Caco-2 (cell line): ENCODE data around the gene HES4. TPM values are rescaled to one million over a fixed set of nuclear protein-coding genes. Genes with fewer than 3 reads are reported as not detected.

Experiments
- BruUV-seq: library from RNA; stranded (reverse); fragments of 400-500 nt; replicated peaks from 2 replicates; lab custom pipeline; 2021; lab: Mats Ljungman, UMichigan
- CTCF ChIA-PET: fragments of 300-600 bp; sonication (Branson Sonifier 250); formaldehyde crosslinking; loops from one replicate; lab custom pipeline; 2022; ENCODE audit warnings: antibody characterized with exemption; lab: Charles Lee
- POLR2A ChIA-PET: fragments of 300-600 bp; sonication (Branson Sonifier 250); formaldehyde crosslinking; loops from one replicate; lab custom pipeline; 2022; ENCODE audit warnings: antibody characterized with exemption; lab: Charles Lee
- DNase-seq, 2 experiments: peaks; one replicate each; pipeline versions ENCODE4 v3.0.0 to v3.0.0-alpha.2; 2020 to 2022
- H3K27me3 ChIP-seq: replicated peaks from 2 replicates; pipeline ENCODE4 v1.6.0; 2011; ENCODE audit warnings: low read length; ENCODE audit not compliant: control insufficient read depth, insufficient read depth
- H3K36me3 ChIP-seq: 2 replicates; pipeline ENCODE4 v1.5.1; 2011; ENCODE audit warnings: low read length; ENCODE audit not compliant: control insufficient read depth, insufficient read depth
- H3K4me1 ChIP-seq: fragments of 250-450 bp; sonication (Bioruptor Pico); 2 replicates; pipeline ENCODE4 v1.5.1; 2020; ENCODE audit warnings: mild to moderate bottlenecking
- H3K4me3 ChIP-seq: 2 replicates; pipeline ENCODE4 v1.5.1; 2011; ENCODE audit warnings: low read depth, mild to moderate bottlenecking, control low read depth, low read length
- H3K9me3 ChIP-seq: fragments of 250-450 bp; sonication (Bioruptor Pico); 2 replicates; pipeline ENCODE4 v1.5.1; 2020; ENCODE audit warnings: mild to moderate bottlenecking, moderate library complexity
- H3K27ac Mint-ChIP-seq: one replicate; pipeline ENCODE4 v1.8.0; 2022; ENCODE audit warnings: mixed read lengths; ENCODE audit not compliant: unreplicated experiment
- H3K27me3 Mint-ChIP-seq: one replicate; pipeline ENCODE4 v1.8.0; 2022; ENCODE audit warnings: mixed read lengths; ENCODE audit not compliant: insufficient read depth, unreplicated experiment
- H3K36me3 Mint-ChIP-seq: one replicate; pipeline ENCODE4 v1.8.0; 2022; ENCODE audit warnings: mild to moderate bottlenecking, mixed read lengths; ENCODE audit not compliant: insufficient read depth, unreplicated experiment
- H3K4me1 Mint-ChIP-seq: one replicate; pipeline ENCODE4 v1.8.0; 2022; ENCODE audit warnings: low read depth, mixed read lengths; ENCODE audit not compliant: unreplicated experiment
- H3K4me3 Mint-ChIP-seq: one replicate; pipeline ENCODE4 v1.8.0; 2022; ENCODE audit warnings: mild to moderate bottlenecking, moderate library complexity, mixed read lengths; ENCODE audit not compliant: unreplicated experiment
- H3K9me3 Mint-ChIP-seq: one replicate; pipeline ENCODE4 v1.8.0; 2022; ENCODE audit warnings: mixed read lengths; ENCODE audit not compliant: unreplicated experiment
- CTCF ChIP-seq, 2 experiments: fragments of 200-600 bp in 1 of 2; IDR thresholded peaks; 1 replicate in 1 of 2; 2 replicates in 1 of 2; pipeline versions ENCODE4 v1.5.1 to v1.8.0; 2011 to 2022; ENCODE audit warnings: antibody characterized with exemption in 1 of 2, control low read depth in 1 of 2, inconsistent platforms in 1 of 2, low read depth in 1 of 2, low read length in 1 of 2, mild to moderate bottlenecking in 1 of 2, moderate library complexity in 1 of 2; ENCODE audit not compliant: insufficient read depth in 1 of 2, severe bottlenecking in 1 of 2, unreplicated experiment in 1 of 2
- intact Hi-C: fragments of 100-400 bp; cut with micrococcal nuclease; formaldehyde crosslinking; loops from one replicate; pipeline ENCODE4 v1.10.0; 2022; ENCODE audit not compliant: unreplicated experiment
- total RNA-seq: library from RNA; stranded (reverse); gene quantifications from 2 replicates; pipeline ENCODE4 v1.2.3, GENCODE V29; 2022

Gene HES4
- total RNA-seq, 1 experiment from 2014 or later = 53.8 TPM

- H3K27ac Mint-ChIP-seq = peak overlapping the region; percentile 99
- ChIA-PET POLR2A (interaction anchor here (0.5 to 1.3 kb wide), 5 partner anchors 13 to 30 kb away, joined by 3 to 7 read pairs (median 3); partner anchors contain the start of gene AGRN), CTCF (interaction anchor here (0.7 to 1.8 kb wide), 6 partner anchors 13 to 58 kb away, joined by 3 to 10 read pairs (median 4); partner anchors contain the start of gene AGRN)
- TSS peak; percentile 22 for BruUV-seq
- no peak for TF ChIP-seq CTCF (IDR thresholded peaks at IDR 0.05; ENCODE audit: insufficient read depth in 1 of 2, low read depth in 1 of 2, low read length in 1 of 2, severe bottlenecking in 1 of 2, unreplicated experiment in 1 of 2)
- H3K4me1 Mint-ChIP-seq = peaks cover 21% of the 10 kb centered on the region
- Histone ChIP-seq H3K4me1 (peaks cover 47% of the 10 kb centered on the region), H3K4me3 (peak overlapping the region; percentile 26), H3K9me3 (no peaks in the 10 kb centered on the region), H3K27me3 (no peaks in the 10 kb centered on the region), H3K36me3 (no peaks in the 10 kb centered on the region)
- peaks cover 46% of the 10 kb centered on the region for H3K36me3 Mint-ChIP-seq
- peak overlapping the region; percentile 61 for H3K4me3 Mint-ChIP-seq
- no peaks in the 10 kb centered on the region for H3K27me3 Mint-ChIP-seq
- no peaks in the 10 kb centered on the region for H3K9me3 Mint-ChIP-seq
- peak; percentile 90 to 95 for DNase-seq
- intact Hi-C loops = no loop called here
Observed at GRCh38 chr1:1006305-1007159, 6.6 kb upstream of the HES4 start.

GRCh38 chr1:1005774-1006304, 5.9 kb upstream of the HES4 start:
- peaks cover 53% of the 10 kb centered on the region for H3K36me3 Mint-ChIP-seq
- CTCF ChIA-PET = interaction anchor here (1.0 to 1.8 kb wide), 4 partner anchors 14 to 53 kb away, joined by 3 to 10 read pairs (median 5); partner anchors contain the start of gene AGRN
- POLR2A ChIA-PET = interaction anchor here (0.5 to 1.3 kb wide), 4 partner anchors 13 to 30 kb away, joined by 3 to 7 read pairs (median 3); no protein-coding TSS in a partner anchor
- peak in 1 of 2 experiments; percentile 17 for DNase-seq
- peaks cover 21% of the 10 kb centered on the region for H3K4me1 Mint-ChIP-seq
- Histone ChIP-seq H3K4me3 (peak overlapping the region; percentile 26), H3K27me3 (no peaks in the 10 kb centered on the region), H3K4me1 (peaks cover 47% of the 10 kb centered on the region), H3K36me3 (no peaks in the 10 kb centered on the region), H3K9me3 (no peaks in the 10 kb centered on the region)
- TF ChIP-seq CTCF (IDR thresholded peaks at IDR 0.05; ENCODE audit: insufficient read depth in 1 of 2, low read depth in 1 of 2, low read length in 1 of 2, severe bottlenecking in 1 of 2, unreplicated experiment in 1 of 2) = no peak
- no peaks in the 10 kb centered on the region for H3K9me3 Mint-ChIP-seq
- intact Hi-C loops = no loop called here
- H3K27me3 Mint-ChIP-seq = no peaks in the 10 kb centered on the region
- H3K4me3 Mint-ChIP-seq = peak overlapping the region; percentile 61
- peak overlapping the region; percentile 99 for H3K27ac Mint-ChIP-seq
- BruUV-seq = TSS peak; percentile 30
